Activated CD4-positive, alpha-beta T cell treated with anti-CD3 and anti-CD28 coated beads, Interleukin-2, amount 50 U/mL, for 1 hour (primary cell): Measurements from ENCODE around the gene ISCA1.

ENCODE experiments used
- DNase-seq: peaks from one replicate; pipeline ENCODE4 v3.0.0-alpha.2; 2020

ISCA1 gene

GRCh38 chr9:86217076-86217755 lies 65.1 kb downstream of the ISCA1 start:
- no peak for DNase-seq
